ENCODE results near the gene SPEF2. TPM values are rescaled to one million over a fixed set of nuclear protein-coding genes. Genes with fewer than 3 reads are reported as not detected.

The SPEF2 gene
- polyA plus RNA-seq, 1 donor (not counting 4 experiments of a cell fraction or from before 2014, with no cell fraction given), result 1.6 TPM

DNA sequence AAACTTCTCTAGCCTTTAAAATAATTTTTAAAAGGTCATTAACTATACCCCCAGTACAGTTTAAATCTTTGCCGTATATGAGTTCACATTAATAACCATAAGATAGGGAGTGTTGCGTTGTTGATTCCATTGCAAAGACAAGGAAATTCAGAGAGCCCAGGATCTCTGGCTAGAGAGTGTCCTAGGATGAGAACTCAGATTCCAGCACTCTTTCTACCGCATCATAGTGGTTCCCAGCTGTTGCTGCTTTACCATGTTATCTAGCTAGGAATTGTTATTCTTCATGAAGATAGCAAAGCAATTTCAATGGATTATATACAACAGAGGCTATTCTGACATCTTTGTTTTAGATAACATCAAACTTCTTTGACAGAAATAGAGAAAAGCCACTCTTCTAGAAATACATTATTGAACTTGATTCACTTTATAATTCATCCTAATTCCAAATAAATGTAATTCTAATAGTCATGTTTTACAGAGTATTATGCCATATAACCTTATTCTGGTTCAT, 160.7 kb downstream of the SPEF2 start:
- no peaks in the 10 kb centered on the region for H4K20me1 ChIP-seq (ENCODE audit: control insufficient read depth, extremely low read depth, insufficient read depth, low read length)
- H3K79me2 ChIP-seq (ENCODE audit: control insufficient read depth, insufficient read depth, low read length), result no peaks in the 10 kb centered on the region
- H3K27me3 ChIP-seq (ENCODE audit: control insufficient read depth, extremely low read depth, insufficient read depth, low read length), result no peaks in the 10 kb centered on the region
- no peak overlapping the region for H3K4me3 ChIP-seq (ENCODE audit: control insufficient read depth in 2 of 3, extremely low read depth in 1 of 3, insufficient read depth in 2 of 3, low read depth in 1 of 3, low read length in 3 of 3)
- H3K9me1 ChIP-seq (ENCODE audit: control insufficient read depth, extremely low read depth, insufficient read depth, low read length), result no peaks in the 10 kb centered on the region
- DNase-seq (ENCODE audit: low read depth, low spot score), result no peak
- H2AFZ ChIP-seq (ENCODE audit: control insufficient read depth, low read length), result no peak overlapping the region
- H3K27ac ChIP-seq (ENCODE audit: control insufficient read depth, insufficient read depth, low read length), result no peak overlapping the region
- H3K4me1 ChIP-seq (ENCODE audit: control insufficient read depth, extremely low read depth, insufficient read depth, low read length), result no peaks in the 10 kb centered on the region
- dilution Hi-C loops (cut with MboI; ENCODE audit: extremely low pct_ligation_motif_present, low sequenced_read_pairs), result no loop called here
- no peaks in the 10 kb centered on the region for H3K36me3 ChIP-seq (ENCODE audit: control insufficient read depth in 2 of 2, extremely low read depth in 1 of 2, insufficient read depth in 2 of 2, low read length in 2 of 2)
- H3K9ac ChIP-seq (ENCODE audit: control insufficient read depth, extremely low read depth, insufficient read depth, low read length), result no peak overlapping the region
- H3K9me3 ChIP-seq (ENCODE audit: control insufficient read depth, low read depth, low read length), result no peaks in the 10 kb centered on the region
- H3K4me2 ChIP-seq (ENCODE audit: control insufficient read depth, extremely low read depth, insufficient read depth, low read depth, low read length), result no peak overlapping the region
- no peak for TF ChIP-seq EZH2 (IDR thresholded peaks at IDR 0.05; ENCODE audit: low read length)
- TF ChIP-seq, protein P1, sequence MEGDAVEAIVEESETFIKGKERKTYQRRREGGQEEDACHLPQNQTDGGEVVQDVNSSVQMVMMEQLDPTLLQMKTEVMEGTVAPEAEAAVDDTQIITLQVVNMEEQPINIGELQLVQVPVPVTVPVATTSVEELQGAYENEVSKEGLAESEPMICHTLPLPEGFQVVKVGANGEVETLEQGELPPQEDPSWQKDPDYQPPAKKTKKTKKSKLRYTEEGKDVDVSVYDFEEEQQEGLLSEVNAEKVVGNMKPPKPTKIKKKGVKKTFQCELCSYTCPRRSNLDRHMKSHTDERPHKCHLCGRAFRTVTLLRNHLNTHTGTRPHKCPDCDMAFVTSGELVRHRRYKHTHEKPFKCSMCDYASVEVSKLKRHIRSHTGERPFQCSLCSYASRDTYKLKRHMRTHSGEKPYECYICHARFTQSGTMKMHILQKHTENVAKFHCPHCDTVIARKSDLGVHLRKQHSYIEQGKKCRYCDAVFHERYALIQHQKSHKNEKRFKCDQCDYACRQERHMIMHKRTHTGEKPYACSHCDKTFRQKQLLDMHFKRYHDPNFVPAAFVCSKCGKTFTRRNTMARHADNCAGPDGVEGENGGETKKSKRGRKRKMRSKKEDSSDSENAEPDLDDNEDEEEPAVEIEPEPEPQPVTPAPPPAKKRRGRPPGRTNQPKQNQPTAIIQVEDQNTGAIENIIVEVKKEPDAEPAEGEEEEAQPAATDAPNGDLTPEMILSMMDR (optimal IDR thresholded peaks at IDR 0.05 in 1 of 3, IDR thresholded peaks at IDR 0.05 in 1 of 3, conservative IDR thresholded peaks at IDR 0.05 in 1 of 3; ENCODE audit: extremely low read depth in 1 of 3, insufficient read depth in 2 of 3, low read length in 3 of 3), result no peak
- no peak for FAIRE-seq

DNA sequence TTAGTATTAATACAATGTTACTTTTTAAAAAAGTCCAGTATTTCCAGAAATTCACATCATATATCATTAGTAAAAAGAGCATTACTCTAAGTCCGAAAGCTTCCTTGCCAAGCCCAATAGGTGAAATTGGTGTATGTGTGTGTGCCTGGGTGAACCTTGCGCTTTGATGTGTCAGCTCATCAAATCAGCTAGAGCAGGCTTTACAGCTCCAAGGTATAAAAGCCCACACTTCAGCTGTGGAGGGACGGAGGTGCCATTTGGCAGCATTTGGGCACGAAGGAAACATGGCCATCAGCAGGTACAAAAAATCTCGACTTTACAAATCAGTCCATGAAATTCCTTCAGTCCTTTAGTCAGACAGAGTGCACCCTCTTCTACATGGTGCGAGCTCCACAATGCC, 162.6 kb downstream of the SPEF2 start:
- H3K36me3 ChIP-seq (ENCODE audit: control insufficient read depth in 2 of 2, extremely low read depth in 1 of 2, insufficient read depth in 2 of 2, low read length in 2 of 2), result no peaks in the 10 kb centered on the region
- no peak for DNase-seq (ENCODE audit: low read depth, low spot score)
- H3K4me2 ChIP-seq (ENCODE audit: control insufficient read depth, extremely low read depth, insufficient read depth, low read depth, low read length), result no peak overlapping the region
- H3K9me3 ChIP-seq (ENCODE audit: control insufficient read depth, low read depth, low read length), result no peaks in the 10 kb centered on the region
- no peaks in the 10 kb centered on the region for H3K4me1 ChIP-seq (ENCODE audit: control insufficient read depth, extremely low read depth, insufficient read depth, low read length)
- no peak overlapping the region for H2AFZ ChIP-seq (ENCODE audit: control insufficient read depth, low read length)
- no peaks in the 10 kb centered on the region for H3K27me3 ChIP-seq (ENCODE audit: control insufficient read depth, extremely low read depth, insufficient read depth, low read length)
- H3K27ac ChIP-seq (ENCODE audit: control insufficient read depth, insufficient read depth, low read length), result no peak overlapping the region
- H4K20me1 ChIP-seq (ENCODE audit: control insufficient read depth, extremely low read depth, insufficient read depth, low read length), result no peaks in the 10 kb centered on the region
- no peaks in the 10 kb centered on the region for H3K79me2 ChIP-seq (ENCODE audit: control insufficient read depth, insufficient read depth, low read length)
- no peak for TF ChIP-seq EZH2 (IDR thresholded peaks at IDR 0.05; ENCODE audit: low read length)
- TF ChIP-seq, protein P1 (optimal IDR thresholded peaks at IDR 0.05 in 1 of 3, IDR thresholded peaks at IDR 0.05 in 1 of 3, conservative IDR thresholded peaks at IDR 0.05 in 1 of 3; ENCODE audit: extremely low read depth in 1 of 3, insufficient read depth in 2 of 3, low read length in 3 of 3), result no peak
- no peak overlapping the region for H3K4me3 ChIP-seq (ENCODE audit: control insufficient read depth in 2 of 3, extremely low read depth in 1 of 3, insufficient read depth in 2 of 3, low read depth in 1 of 3, low read length in 3 of 3)
- dilution Hi-C loops (cut with MboI; ENCODE audit: extremely low pct_ligation_motif_present, low sequenced_read_pairs), result no loop called here
- FAIRE-seq, result no peak
- H3K9me1 ChIP-seq (ENCODE audit: control insufficient read depth, extremely low read depth, insufficient read depth, low read length), result no peaks in the 10 kb centered on the region
- H3K9ac ChIP-seq (ENCODE audit: control insufficient read depth, extremely low read depth, insufficient read depth, low read length), result no peak overlapping the region
